HG03060 (cell line): ENCODE measurements around the gene LPCAT4.
"Not testable (repeated sequence)": the region's sequence is repeated elsewhere in the genome, so short reads cannot be mapped to it uniquely, and the experiment has no call there.

Source experiments
- ATAC-seq: cut with Tn5 transposase; IDR thresholded peaks from one replicate; pipeline ENCODE4 v1.9.1; 2021; ENCODE audit warnings: low read depth, moderate number of reproducible peaks; ENCODE audit not compliant: unreplicated experiment

LPCAT4 gene

GRCh38 chr15:34367101-34368081, at the start of gene LPCAT4:
Gene LPCAT4, minus strand, starts transcription at chr15:34367196. Its CDS starts 96 bp downstream, at chr15:34367100.
- peak; percentile 34 for ATAC-seq

- ATAC-seq, result not testable (repeated sequence)
Measured at GRCh38 chr15:34409511-34409910, 42.5 kb upstream of the LPCAT4 start.

GRCh38 chr15:34408973-34409372, 42.0 kb upstream of the LPCAT4 start:
- not testable (repeated sequence) for ATAC-seq

- ATAC-seq, result not testable (repeated sequence)
Measured at GRCh38 chr15:34403899-34404298, 36.9 kb upstream of the LPCAT4 start.

GRCh38 chr15:34403160-34403598, 36.2 kb upstream of the LPCAT4 start:
- ATAC-seq, result not testable (repeated sequence)

GRCh38 chr15:34397637-34398259, 30.8 kb upstream of the LPCAT4 start:
- ATAC-seq, result not testable (repeated sequence)

GRCh38 chr15:34392981-34393380, 26.0 kb upstream of the LPCAT4 start:
- ATAC-seq, result not testable (repeated sequence)

GRCh38 chr15:34389594-34390086, 22.6 kb upstream of the LPCAT4 start:
- ATAC-seq, result not testable (repeated sequence)

- not testable (repeated sequence) for ATAC-seq
Measured at GRCh38 chr15:34381829-34382521, 15.0 kb upstream of the LPCAT4 start.

GRCh38 chr15:34380491-34380890, 13.5 kb upstream of the LPCAT4 start:
- not testable (repeated sequence) for ATAC-seq

GRCh38 chr15:34376856-34377255, 9.9 kb upstream of the LPCAT4 start:
- ATAC-seq, result no peak

GRCh38 chr15:34375541-34375940, 8.5 kb upstream of the LPCAT4 start:
- ATAC-seq, result not testable (repeated sequence)

- no peak for ATAC-seq
Measured at GRCh38 chr15:34374816-34375215, 7.8 kb upstream of the LPCAT4 start.

GRCh38 chr15:34373951-34374350, 7.0 kb upstream of the LPCAT4 start:
- no peak for ATAC-seq

GRCh38 chr15:34370643-34371042, 3.6 kb upstream of the LPCAT4 start:
- ATAC-seq, result no peak

- ATAC-seq, result no peak
Measured at GRCh38 chr15:34370129-34370528, 3.1 kb upstream of the LPCAT4 start.

GRCh38 chr15:34366271-34367065, 528 bp downstream of the LPCAT4 start:
- no peak for ATAC-seq

- ATAC-seq, result no peak
Measured at GRCh38 chr15:34365836-34366235, 1.2 kb downstream of the LPCAT4 start.

GRCh38 chr15:34365091-34365825, 1.7 kb downstream of the LPCAT4 start:
- ATAC-seq, result no peak
